Measurements from ENCODE around the gene STON2. TPM values are rescaled to one million over a fixed set of nuclear protein-coding genes. Genes with fewer than 3 reads are reported as not detected.

The STON2 gene
- total RNA-seq, 2 experiments from 2014 or later, result not detected

DNA sequence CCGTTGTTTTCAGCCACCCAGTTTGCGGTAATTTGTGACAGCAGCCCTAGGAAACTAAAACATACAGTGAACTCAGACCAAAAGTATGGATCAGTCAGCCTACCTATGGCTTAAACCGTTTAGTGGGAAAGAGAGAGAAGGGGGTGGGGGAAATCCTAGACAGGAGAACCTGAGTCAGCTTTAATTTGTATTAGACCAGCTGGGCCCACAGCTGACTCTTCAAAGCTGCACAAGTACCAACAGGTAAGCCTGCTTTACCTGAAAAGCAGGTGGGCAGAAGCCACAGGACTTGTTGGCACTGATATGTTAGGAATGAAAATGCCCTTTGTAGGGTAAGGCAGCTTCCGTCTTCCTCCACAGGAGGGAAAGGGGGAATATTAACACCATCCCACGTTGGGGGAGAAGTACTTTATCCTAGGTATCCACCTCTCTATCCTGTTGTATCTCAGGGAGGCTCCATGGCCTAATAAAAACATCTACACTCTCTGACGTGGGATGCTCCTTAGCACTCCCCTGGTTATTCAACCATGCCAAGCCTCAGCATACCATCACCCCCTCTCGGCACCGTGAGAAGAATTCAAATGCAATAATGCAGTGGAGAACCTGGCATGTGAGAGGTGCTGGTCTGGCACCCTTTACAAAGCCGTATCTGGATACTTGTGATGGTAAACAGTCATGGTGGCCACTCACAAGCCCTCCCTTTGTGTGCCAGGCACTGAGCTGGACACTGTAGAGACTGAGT lies 70.3 kb downstream of the STON2 start:
- H3K27me3 ChIP-seq (ENCODE audit: control insufficient read depth in 1 of 2, insufficient read depth in 2 of 2, low read length in 2 of 2), result no peaks in the 10 kb centered on the region

GRCh38 chr14:81326451-81326850 lies 73.7 kb downstream of the STON2 start:
- H3K27ac ChIP-seq (ENCODE audit: low read depth in 1 of 2, low read length in 2 of 2), result no peak overlapping the region
- no peak overlapping the region for H3K4me3 ChIP-seq (ENCODE audit: low read length)
- DNase-seq, result no peak
- Mint-ChIP-seq H3K36me3 (ENCODE audit: low read depth) (no peaks in the 10 kb centered on the region), H3K9me3 (no peaks in the 10 kb centered on the region), H3K4me3 (no peak overlapping the region), H3K27ac (no peak overlapping the region), H3K27me3 (no peaks in the 10 kb centered on the region), H3K4me1 (ENCODE audit: low read depth) (no peaks in the 10 kb centered on the region)
- H3K4me1 ChIP-seq (ENCODE audit: insufficient read depth, low read length), result no peaks in the 10 kb centered on the region
- H3K36me3 ChIP-seq (ENCODE audit: insufficient read depth, low read length), result no peaks in the 10 kb centered on the region
- ATAC-seq (ENCODE audit: poor library complexity), result no peak
- CTCF ChIA-PET, result no interaction called here
- intact Hi-C loops (cut with DNase I, micrococcal nuclease), result no loop called here
- no peaks in the 10 kb centered on the region for H3K9me3 ChIP-seq (ENCODE audit: control insufficient read depth in 1 of 2, insufficient read depth in 1 of 2, low read length in 2 of 2)
- TF ChIP-seq, protein P1, sequence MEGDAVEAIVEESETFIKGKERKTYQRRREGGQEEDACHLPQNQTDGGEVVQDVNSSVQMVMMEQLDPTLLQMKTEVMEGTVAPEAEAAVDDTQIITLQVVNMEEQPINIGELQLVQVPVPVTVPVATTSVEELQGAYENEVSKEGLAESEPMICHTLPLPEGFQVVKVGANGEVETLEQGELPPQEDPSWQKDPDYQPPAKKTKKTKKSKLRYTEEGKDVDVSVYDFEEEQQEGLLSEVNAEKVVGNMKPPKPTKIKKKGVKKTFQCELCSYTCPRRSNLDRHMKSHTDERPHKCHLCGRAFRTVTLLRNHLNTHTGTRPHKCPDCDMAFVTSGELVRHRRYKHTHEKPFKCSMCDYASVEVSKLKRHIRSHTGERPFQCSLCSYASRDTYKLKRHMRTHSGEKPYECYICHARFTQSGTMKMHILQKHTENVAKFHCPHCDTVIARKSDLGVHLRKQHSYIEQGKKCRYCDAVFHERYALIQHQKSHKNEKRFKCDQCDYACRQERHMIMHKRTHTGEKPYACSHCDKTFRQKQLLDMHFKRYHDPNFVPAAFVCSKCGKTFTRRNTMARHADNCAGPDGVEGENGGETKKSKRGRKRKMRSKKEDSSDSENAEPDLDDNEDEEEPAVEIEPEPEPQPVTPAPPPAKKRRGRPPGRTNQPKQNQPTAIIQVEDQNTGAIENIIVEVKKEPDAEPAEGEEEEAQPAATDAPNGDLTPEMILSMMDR (IDR thresholded peaks at IDR 0.05), result no peak
- H3K27me3 ChIP-seq (ENCODE audit: control insufficient read depth in 1 of 2, insufficient read depth in 2 of 2, low read length in 2 of 2), result no peaks in the 10 kb centered on the region
- POLR2A ChIA-PET, result no interaction called here

More for the DNA sequence above, 70.3 kb downstream of the STON2 start:
- Histone ChIP-seq H3K4me1 (ENCODE audit: insufficient read depth, low read length) (no peaks in the 10 kb centered on the region), H3K36me3 (ENCODE audit: insufficient read depth, low read length) (no peaks in the 10 kb centered on the region), H3K9me3 (ENCODE audit: control insufficient read depth in 1 of 2, insufficient read depth in 1 of 2, low read length in 2 of 2) (no peaks in the 10 kb centered on the region), H3K4me3 (ENCODE audit: low read length) (no peak overlapping the region), H3K27ac (ENCODE audit: low read depth in 1 of 2, low read length in 2 of 2) (no peak overlapping the region)
- TF ChIP-seq, protein P1 (IDR thresholded peaks at IDR 0.05), result no peak
- Mint-ChIP-seq H3K9me3 (no peaks in the 10 kb centered on the region), H3K27ac (no peak overlapping the region), H3K4me3 (no peak overlapping the region), H3K27me3 (no peaks in the 10 kb centered on the region), H3K4me1 (ENCODE audit: low read depth) (no peaks in the 10 kb centered on the region), H3K36me3 (ENCODE audit: low read depth) (no peaks in the 10 kb centered on the region)
- no peak for DNase-seq
- no peak for ATAC-seq (ENCODE audit: poor library complexity)
- ChIA-PET CTCF (no interaction called here), POLR2A (no interaction called here)
- intact Hi-C loops (cut with DNase I, micrococcal nuclease), result no loop called here

- H3K27me3 Mint-ChIP-seq, result no peaks in the 10 kb centered on the region
- no peaks in the 10 kb centered on the region for H3K27me3 ChIP-seq (ENCODE audit: control insufficient read depth in 1 of 2, insufficient read depth in 2 of 2, low read length in 2 of 2)
- intact Hi-C loops (cut with DNase I, micrococcal nuclease), result no loop called here
- TF ChIP-seq, protein P1 (IDR thresholded peaks at IDR 0.05), result no peak
- H3K9me3 ChIP-seq (ENCODE audit: control insufficient read depth in 1 of 2, insufficient read depth in 1 of 2, low read length in 2 of 2), result no peaks in the 10 kb centered on the region
- no peaks in the 10 kb centered on the region for H3K4me1 Mint-ChIP-seq (ENCODE audit: low read depth)
- H3K36me3 ChIP-seq (ENCODE audit: insufficient read depth, low read length), result no peaks in the 10 kb centered on the region
- H3K4me3 Mint-ChIP-seq, result no peak overlapping the region
- no peaks in the 10 kb centered on the region for H3K9me3 Mint-ChIP-seq
- no peak overlapping the region for H3K27ac ChIP-seq (ENCODE audit: low read depth in 1 of 2, low read length in 2 of 2)
- H3K27ac Mint-ChIP-seq, result no peak overlapping the region
- DNase-seq (no peak), ATAC-seq (ENCODE audit: poor library complexity) (no peak)
- no peaks in the 10 kb centered on the region for H3K36me3 Mint-ChIP-seq (ENCODE audit: low read depth)
- no peak overlapping the region for H3K4me3 ChIP-seq (ENCODE audit: low read length)
- no peaks in the 10 kb centered on the region for H3K4me1 ChIP-seq (ENCODE audit: insufficient read depth, low read length)
- CTCF ChIA-PET, result no interaction called here
- POLR2A ChIA-PET, result no interaction called here
Measured at GRCh38 chr14:81324011-81324410, 76.1 kb downstream of the STON2 start.
